Measurements from ENCODE around the gene RCE1. TPM values are rescaled to one million over a fixed set of nuclear protein-coding genes. Genes with fewer than 3 reads are reported as not detected.

RCE1 gene
- total RNA-seq, 1 experiment from 2014 or later = 23.5 TPM

DNA sequence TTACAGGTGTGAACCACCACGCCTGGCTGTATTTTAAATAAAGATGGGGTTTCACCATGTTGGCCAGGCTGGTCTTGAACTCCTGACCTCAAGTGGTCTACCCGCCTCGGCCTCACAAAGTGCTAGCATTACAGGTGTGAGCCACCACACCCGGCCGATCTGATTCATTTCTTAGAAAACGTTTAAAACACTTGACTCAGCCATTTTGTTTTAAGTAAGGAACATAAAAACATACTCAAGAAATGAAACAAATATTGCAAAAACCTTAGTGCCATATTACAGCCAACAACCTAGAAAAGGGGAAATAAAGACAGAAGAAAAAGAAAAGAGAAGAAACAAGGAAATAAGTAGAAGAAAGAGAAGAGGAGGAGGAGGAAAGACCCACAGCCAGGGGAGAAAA lies 31.0 kb downstream of the RCE1 start:
- no peak overlapping the region for H3K27ac Mint-ChIP-seq (ENCODE audit: unreplicated experiment)
- intact Hi-C loops (cut with micrococcal nuclease; ENCODE audit: unreplicated experiment) = no loop called here
- TF ChIP-seq, protein P1, sequence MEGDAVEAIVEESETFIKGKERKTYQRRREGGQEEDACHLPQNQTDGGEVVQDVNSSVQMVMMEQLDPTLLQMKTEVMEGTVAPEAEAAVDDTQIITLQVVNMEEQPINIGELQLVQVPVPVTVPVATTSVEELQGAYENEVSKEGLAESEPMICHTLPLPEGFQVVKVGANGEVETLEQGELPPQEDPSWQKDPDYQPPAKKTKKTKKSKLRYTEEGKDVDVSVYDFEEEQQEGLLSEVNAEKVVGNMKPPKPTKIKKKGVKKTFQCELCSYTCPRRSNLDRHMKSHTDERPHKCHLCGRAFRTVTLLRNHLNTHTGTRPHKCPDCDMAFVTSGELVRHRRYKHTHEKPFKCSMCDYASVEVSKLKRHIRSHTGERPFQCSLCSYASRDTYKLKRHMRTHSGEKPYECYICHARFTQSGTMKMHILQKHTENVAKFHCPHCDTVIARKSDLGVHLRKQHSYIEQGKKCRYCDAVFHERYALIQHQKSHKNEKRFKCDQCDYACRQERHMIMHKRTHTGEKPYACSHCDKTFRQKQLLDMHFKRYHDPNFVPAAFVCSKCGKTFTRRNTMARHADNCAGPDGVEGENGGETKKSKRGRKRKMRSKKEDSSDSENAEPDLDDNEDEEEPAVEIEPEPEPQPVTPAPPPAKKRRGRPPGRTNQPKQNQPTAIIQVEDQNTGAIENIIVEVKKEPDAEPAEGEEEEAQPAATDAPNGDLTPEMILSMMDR (IDR thresholded peaks at IDR 0.05; ENCODE audit: unreplicated experiment) = no peak
- H3K4me3 Mint-ChIP-seq (ENCODE audit: low read depth, unreplicated experiment) = no peak overlapping the region
- H3K9me3 Mint-ChIP-seq (ENCODE audit: low read depth, unreplicated experiment) = no peaks in the 10 kb centered on the region
- no peak for DNase-seq
- peaks cover 9% of the 10 kb centered on the region for H3K27me3 Mint-ChIP-seq (ENCODE audit: unreplicated experiment)
- BruUV-seq (replicated peaks) = no TSS peak
- H3K4me1 Mint-ChIP-seq (ENCODE audit: low read depth, unreplicated experiment) = peaks cover 11% of the 10 kb centered on the region
- CTCF ChIA-PET = no interaction called here
- H3K36me3 Mint-ChIP-seq (ENCODE audit: insufficient read depth, unreplicated experiment) = peaks cover 8% of the 10 kb centered on the region

DNA sequence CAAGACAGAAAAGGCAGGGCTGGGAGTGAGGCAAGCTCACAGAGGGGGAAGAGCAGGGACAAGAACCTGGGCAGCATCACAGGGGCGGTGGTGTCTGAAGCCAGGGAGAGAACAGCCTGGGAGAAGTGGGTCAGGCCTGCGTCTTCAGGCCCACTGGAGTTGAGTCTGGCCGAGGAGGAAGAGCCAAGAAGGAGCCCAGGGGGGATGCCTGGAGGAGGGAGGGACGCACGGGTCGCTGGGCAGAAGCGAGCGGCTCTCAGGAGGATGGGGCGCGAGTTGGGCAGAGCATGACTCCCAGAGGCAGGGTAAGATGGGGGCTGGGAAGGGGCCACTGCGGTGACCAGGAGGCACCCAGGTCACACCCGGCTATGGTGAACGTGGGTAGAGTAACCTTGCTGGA lies 32.1 kb downstream of the RCE1 start:
- no TSS peak for BruUV-seq (replicated peaks)
- CTCF ChIA-PET = no interaction called here
- peaks cover 22% of the 10 kb centered on the region for H3K4me1 Mint-ChIP-seq (ENCODE audit: low read depth, unreplicated experiment)
- peak overlapping the region; percentile 30 for H3K27ac Mint-ChIP-seq (ENCODE audit: unreplicated experiment)
- TF ChIP-seq, protein P1 (IDR thresholded peaks at IDR 0.05; ENCODE audit: unreplicated experiment) = no peak
- H3K4me3 Mint-ChIP-seq (ENCODE audit: low read depth, unreplicated experiment) = no peak overlapping the region
- H3K36me3 Mint-ChIP-seq (ENCODE audit: insufficient read depth, unreplicated experiment) = peaks cover 8% of the 10 kb centered on the region
- DNase-seq = no peak
- H3K9me3 Mint-ChIP-seq (ENCODE audit: low read depth, unreplicated experiment) = no peaks in the 10 kb centered on the region
- H3K27me3 Mint-ChIP-seq (ENCODE audit: unreplicated experiment) = peaks cover 9% of the 10 kb centered on the region
- intact Hi-C loops (cut with micrococcal nuclease; ENCODE audit: unreplicated experiment) = no loop called here

DNA sequence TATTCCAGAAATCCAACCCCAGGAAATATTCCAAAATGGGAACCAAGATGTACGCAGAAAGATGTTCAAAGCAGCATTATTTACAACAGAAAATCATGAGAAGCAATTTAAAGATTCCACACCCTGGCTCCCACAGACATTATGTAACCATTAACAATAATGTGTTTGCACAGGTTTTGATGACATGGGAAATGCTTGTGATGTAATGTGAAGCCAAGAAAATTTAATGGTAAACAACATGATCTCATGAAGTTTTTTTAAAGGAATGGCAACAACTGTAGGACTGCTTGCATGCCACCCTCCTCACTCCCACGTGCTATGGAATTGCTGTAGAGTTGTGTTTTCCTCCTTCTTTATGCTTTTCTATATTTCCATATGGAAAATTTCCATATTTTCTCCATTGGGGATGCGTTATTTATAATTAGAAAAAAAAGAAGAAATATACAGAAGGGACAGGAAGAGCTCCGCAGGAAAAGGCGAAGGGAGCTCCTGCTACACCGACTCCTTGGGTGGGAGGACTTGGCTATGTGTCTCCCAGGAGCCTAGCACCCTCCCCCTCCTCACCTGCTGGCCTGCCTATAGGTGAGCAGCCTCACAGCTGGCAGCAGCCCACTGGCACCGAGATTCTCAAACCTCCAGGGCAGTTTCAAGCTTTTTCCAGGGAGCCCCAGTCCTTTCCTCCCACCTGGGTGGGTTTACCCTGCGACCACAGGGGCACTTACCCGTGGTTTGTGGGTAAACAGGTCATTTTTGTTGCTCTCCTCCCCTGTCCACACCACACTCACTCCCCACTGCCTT lies 34.5 kb downstream of the RCE1 start:
- Mint-ChIP-seq H3K9me3 (ENCODE audit: low read depth, unreplicated experiment) (no peaks in the 10 kb centered on the region), H3K27me3 (ENCODE audit: unreplicated experiment) (peaks cover 9% of the 10 kb centered on the region), H3K27ac (ENCODE audit: unreplicated experiment) (no peak overlapping the region), H3K4me1 (ENCODE audit: low read depth, unreplicated experiment) (peaks cover 43% of the 10 kb centered on the region), H3K36me3 (ENCODE audit: insufficient read depth, unreplicated experiment) (no peaks in the 10 kb centered on the region), H3K4me3 (ENCODE audit: low read depth, unreplicated experiment) (no peak overlapping the region)
- TF ChIP-seq, protein P1 (IDR thresholded peaks at IDR 0.05; ENCODE audit: unreplicated experiment) = no peak
- CTCF ChIA-PET = no interaction called here
- BruUV-seq (replicated peaks) = no TSS peak
- intact Hi-C loops (cut with micrococcal nuclease; ENCODE audit: unreplicated experiment) = no loop called here
- DNase-seq = no peak

DNA sequence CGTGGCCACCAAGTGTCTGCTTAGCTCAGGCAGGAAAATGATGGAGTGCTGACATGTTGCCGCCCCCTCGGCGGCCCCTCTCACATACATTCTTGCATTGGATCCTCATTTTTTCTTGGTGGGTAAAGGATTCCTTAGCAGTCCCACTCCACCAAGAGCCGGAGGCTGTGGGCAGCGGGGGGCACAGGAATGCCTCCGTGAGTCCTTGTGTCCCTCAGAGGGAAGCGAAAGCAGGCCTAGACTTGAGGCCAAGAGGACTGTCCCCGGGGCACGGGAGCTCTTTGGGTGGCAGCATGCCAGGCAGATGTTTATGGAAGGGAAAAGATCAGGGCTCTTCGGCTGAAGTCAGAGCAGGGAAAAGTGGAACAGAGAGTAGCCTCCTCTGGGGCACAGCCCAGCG lies 35.2 kb downstream of the RCE1 start:
- BruUV-seq (replicated peaks) = no TSS peak
- Mint-ChIP-seq H3K4me1 (ENCODE audit: low read depth, unreplicated experiment) (peaks cover 50% of the 10 kb centered on the region), H3K4me3 (ENCODE audit: low read depth, unreplicated experiment) (no peak overlapping the region), H3K36me3 (ENCODE audit: insufficient read depth, unreplicated experiment) (no peaks in the 10 kb centered on the region), H3K9me3 (ENCODE audit: low read depth, unreplicated experiment) (no peaks in the 10 kb centered on the region), H3K27ac (ENCODE audit: unreplicated experiment) (no peak overlapping the region), H3K27me3 (ENCODE audit: unreplicated experiment) (peaks cover 9% of the 10 kb centered on the region)
- CTCF ChIA-PET = no interaction called here
- TF ChIP-seq, protein P1 (IDR thresholded peaks at IDR 0.05; ENCODE audit: unreplicated experiment) = no peak
- DNase-seq = no peak
- intact Hi-C loops (cut with micrococcal nuclease; ENCODE audit: unreplicated experiment) = no loop called here
